HG02840 (cell line): ENCODE data around the gene APC2.

ENCODE experiments used
- ATAC-seq: cut with Tn5 transposase; IDR thresholded peaks from one replicate; pipeline ENCODE4 v1.9.1; 2021; ENCODE audit warnings: mild to moderate bottlenecking, moderate library complexity, moderate number of reproducible peaks; ENCODE audit not compliant: unreplicated experiment, low FRiP score

Gene APC2, protein sequence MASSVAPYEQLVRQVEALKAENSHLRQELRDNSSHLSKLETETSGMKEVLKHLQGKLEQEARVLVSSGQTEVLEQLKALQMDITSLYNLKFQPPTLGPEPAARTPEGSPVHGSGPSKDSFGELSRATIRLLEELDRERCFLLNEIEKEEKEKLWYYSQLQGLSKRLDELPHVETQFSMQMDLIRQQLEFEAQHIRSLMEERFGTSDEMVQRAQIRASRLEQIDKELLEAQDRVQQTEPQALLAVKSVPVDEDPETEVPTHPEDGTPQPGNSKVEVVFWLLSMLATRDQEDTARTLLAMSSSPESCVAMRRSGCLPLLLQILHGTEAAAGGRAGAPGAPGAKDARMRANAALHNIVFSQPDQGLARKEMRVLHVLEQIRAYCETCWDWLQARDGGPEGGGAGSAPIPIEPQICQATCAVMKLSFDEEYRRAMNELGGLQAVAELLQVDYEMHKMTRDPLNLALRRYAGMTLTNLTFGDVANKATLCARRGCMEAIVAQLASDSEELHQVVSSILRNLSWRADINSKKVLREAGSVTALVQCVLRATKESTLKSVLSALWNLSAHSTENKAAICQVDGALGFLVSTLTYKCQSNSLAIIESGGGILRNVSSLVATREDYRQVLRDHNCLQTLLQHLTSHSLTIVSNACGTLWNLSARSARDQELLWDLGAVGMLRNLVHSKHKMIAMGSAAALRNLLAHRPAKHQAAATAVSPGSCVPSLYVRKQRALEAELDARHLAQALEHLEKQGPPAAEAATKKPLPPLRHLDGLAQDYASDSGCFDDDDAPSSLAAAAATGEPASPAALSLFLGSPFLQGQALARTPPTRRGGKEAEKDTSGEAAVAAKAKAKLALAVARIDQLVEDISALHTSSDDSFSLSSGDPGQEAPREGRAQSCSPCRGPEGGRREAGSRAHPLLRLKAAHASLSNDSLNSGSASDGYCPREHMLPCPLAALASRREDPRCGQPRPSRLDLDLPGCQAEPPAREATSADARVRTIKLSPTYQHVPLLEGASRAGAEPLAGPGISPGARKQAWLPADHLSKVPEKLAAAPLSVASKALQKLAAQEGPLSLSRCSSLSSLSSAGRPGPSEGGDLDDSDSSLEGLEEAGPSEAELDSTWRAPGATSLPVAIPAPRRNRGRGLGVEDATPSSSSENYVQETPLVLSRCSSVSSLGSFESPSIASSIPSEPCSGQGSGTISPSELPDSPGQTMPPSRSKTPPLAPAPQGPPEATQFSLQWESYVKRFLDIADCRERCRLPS (N-terminal part only)

DNA sequence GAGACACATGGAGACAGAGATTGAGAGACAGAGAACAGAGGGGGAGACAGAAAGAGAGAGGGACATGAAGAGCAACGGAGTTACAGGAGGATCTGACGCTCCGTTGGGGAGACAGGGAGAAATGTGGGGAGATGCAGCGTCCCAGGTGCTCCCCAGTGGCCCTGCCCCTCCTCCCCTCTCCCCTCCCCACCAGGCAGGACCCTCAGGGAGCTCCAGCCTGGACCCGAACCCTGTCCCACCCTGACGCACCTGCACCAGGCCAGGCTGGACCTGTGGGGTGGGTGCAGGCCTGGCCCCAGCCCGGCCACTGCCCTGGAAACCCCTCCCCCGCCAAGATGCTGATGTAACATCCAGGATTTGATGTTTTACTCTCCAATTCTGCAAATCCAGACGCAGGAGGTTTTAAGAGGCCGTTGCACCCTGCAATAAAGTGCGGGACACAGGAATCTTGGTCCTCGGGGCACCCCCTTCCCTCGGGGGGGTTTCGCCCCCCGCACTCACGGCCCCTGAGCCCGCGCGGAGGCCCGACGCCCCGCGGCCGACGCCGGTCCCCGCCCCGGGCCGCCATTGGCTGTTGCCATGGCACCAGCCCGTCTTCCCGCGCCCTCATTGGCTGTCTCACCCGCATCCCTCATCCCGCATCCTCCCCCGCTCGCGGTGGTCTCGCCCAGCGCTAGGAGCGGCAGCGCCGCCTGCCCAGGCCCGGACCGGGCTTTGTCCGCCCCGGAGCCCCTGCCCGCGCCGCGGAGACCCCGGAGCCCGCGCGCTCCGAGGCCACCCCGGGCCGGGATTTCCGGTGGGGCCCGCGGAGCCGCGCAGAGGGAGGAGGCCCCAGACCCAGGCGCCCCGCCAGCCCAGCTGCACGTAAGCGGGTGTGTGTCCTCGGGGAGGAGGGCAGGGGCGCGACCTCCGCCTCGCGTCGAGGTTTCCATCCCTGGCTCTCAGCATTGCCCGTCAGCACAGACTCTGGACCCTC is at the start of gene APC2:
Gene APC2, plus strand, starts transcription at position 655 of the 976 bp plus-strand sequence. CDS start 2,881 bp downstream, outside the sequence.
- ATAC-seq = no peak

DNA sequence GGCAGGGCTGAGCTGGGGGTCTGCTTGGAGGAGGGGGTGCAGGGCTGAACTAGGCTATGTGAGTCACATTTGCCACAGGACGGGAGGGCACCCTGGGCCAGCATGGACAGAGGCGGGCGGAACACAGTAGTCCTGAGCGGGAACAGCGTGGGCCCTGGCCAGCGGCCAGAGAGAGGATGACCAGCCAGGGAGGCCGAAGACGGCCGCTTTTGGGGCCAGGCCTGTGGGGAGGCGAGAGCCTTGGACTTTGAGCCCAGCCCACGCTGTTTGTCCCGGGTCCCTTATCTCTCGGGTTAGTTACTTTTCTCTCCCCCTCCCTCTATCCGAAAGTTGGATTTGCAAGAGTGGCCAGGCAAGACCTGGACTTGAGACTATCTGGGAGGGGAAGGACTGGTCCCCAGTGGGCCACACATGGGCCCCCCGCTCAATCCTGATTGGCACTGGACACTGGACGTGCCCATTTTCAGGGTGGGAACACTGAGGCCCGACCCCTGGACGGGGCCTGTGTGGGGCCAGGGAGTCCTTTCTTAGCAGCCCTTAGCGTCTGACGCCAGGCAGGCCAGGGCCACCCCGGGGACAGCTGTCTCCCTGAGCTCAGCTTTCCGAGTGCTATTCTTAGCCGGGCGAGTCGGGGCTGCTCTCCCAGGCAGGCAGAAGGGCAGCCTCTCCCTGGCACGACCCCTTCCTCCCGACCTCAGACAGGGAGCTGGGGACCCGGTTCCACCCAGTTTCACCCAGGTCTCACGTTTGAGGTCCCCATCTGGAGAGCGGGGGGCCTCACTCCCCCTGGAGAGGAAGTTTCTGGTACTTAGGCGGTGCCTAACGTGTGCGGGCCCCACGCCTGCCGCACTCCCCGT is 49.4 kb upstream of the APC2 start:
- ATAC-seq = no peak

DNA sequence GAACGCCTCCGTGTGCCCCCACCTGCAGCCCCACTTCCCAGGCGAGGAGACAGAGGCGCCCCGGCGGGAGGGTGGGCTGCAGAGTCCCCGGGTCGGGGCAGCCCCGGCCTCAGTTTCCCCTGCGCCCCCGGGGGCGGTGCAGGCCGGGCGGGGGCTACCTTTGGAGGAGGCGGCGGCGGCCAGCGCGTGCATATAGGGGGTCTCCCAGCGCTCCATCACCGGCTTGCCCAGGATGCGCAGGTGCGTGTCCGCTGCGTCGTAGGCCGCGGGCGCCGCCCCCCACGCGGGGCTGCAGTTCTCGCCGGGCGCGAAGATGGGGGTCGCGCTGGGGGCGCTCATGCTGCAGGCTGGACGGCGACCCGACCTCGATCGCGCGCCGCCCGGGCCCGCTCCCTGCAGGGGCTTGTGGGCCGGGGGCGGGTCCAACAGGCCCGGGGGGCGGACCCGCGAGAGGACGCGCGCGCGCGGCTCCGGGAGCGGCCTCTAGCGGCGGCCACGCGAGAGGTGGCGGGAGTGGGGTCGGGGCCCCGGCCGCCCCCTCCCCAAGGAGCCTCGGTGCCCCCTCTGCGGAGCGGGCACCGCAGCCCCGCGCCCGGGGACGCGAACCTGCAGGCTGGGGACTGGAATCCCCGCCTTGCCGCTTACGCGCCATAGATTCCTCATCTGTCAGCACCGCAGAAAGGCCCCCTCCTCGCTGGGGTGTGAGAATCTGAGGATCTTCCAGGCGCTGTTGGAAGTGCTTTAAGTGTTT is 48.6 kb upstream of the APC2 start, which contains the start of gene GAMT:
Gene GAMT, minus strand, starts transcription at position 405 of the 751 bp plus-strand sequence. Its CDS starts 66 bp downstream, at position 339.
- ATAC-seq = no peak

DNA sequence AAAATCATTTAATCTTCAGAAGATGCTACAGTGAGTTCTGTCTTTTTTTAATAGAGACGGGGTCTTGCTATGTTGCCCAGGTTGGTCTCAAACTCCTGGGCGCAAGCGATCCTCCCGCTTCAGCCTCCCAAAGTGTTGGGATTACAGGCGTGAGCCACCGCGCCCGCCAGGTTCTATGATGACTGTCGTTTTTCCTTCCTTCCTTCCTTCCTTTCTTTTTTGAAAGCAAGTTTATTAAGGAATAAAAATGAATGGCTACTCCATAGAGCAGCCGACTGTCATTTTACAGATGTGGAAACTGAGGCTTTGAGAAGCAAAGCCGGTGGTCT is 48.1 kb upstream of the APC2 start:
- ATAC-seq = no peak

DNA sequence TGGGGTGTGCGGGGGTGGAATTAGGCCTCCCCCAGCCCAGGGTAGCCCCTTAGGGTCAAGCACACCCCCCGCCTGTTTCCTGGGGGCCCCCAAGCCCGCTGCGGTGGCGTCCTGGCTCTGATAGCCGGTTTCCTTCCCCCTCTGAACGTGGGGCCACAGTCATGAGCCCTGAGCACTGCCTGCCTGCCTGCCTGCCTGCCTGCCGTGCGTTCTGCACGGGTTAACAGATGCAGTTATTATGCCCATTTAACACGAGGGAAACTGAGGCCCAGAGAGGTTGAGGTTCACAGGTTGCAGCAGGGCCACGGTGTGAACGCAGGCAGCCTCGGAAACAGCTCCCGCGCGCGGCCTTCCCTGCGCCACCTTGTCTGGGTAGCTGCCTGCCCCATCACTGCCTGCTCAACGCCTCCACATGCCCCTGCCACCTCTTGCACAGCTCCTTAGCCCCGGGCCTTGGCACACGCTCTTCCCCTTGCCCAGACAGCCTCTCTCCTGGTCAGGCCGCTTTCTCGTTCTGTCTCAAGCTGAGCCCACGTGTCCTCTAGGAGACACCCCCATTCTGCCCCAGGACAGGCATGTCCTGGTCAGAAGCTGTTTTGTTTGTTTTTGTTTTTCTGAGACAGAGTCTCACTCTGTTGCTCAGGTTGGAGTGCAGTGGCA is 47.4 kb upstream of the APC2 start:
- ATAC-seq = no peak

DNA sequence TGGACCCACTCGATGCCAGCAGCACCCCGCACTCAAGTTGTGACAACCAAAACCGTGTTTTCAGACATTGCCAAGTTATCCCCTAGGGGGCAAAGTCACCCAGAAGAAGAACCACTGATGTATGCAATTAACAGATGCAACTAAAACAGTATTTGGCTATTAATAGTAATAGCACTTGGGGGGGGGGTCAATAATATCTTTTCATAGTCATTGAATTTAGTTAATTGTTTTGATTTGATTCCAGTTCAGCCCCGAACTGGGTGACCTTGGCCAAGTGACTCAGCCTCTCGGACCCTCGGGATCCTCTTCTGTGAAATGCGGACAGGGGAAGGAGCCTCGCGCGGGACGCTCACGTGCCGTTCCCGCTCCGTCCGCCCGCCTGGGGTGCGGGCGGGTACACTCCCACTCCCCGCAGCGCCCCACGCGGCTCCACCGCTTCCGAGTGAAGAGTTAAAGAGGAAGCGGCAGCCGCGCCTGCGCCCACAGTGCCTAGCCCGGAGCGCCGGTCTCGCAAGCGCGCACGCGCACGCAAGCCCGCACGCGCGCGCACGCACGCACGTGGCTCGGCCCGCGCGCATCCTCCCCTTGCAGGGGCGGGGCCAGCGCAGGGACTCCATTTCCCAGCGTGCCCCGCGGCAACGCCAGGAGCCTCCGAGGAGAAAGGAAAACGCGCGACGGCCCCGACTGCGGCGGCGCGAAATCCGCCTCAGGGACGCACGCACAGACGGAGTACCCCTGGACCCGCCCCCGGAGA is 43.0 kb upstream of the APC2 start:
- peak; percentile 73 for ATAC-seq

DNA sequence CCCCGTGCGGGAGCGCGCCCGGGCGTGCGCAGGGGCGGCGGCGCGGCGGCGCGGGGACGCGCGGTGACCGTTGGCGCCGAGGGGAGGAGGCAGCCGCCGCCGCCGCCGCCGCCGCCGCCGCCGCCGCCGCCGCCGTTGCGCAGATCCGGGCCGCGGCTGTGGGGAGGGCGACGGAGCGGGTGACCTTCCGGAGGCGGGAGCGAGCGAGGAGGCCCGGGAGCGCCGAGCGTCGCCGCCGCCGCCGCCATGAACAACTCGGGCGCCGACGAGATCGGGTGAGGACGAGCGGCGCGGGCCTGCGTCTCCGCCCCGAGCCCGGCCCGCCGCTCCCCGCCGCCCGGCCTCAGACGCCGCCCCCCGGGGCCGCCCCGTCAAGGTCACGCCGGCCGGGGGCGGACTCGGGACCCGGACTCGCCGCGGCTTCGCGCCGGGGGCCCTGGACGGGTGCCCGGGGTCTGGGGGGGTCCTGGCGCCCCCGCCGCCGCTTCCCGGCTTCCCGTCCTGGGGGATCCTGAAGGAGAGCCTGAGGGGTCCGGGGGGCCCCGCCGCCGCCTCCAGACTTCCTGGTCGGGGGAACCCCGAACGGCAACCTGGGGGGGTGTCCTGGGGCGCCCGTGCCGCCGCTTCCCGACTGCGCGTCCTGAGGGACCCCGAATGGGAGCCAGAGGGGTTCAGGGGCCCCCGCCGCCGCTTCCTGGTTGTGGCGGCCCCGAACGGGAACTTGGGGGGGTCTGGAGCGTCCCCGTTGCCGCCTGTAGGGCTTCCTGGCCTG is 42.2 kb upstream of the APC2 start, which contains the start of gene DAZAP1:
Gene DAZAP1, plus strand, starts transcription at position 59 of the 772 bp plus-strand sequence. Its CDS starts 188 bp downstream, at position 247.
- peak; percentile 34 for ATAC-seq

DNA sequence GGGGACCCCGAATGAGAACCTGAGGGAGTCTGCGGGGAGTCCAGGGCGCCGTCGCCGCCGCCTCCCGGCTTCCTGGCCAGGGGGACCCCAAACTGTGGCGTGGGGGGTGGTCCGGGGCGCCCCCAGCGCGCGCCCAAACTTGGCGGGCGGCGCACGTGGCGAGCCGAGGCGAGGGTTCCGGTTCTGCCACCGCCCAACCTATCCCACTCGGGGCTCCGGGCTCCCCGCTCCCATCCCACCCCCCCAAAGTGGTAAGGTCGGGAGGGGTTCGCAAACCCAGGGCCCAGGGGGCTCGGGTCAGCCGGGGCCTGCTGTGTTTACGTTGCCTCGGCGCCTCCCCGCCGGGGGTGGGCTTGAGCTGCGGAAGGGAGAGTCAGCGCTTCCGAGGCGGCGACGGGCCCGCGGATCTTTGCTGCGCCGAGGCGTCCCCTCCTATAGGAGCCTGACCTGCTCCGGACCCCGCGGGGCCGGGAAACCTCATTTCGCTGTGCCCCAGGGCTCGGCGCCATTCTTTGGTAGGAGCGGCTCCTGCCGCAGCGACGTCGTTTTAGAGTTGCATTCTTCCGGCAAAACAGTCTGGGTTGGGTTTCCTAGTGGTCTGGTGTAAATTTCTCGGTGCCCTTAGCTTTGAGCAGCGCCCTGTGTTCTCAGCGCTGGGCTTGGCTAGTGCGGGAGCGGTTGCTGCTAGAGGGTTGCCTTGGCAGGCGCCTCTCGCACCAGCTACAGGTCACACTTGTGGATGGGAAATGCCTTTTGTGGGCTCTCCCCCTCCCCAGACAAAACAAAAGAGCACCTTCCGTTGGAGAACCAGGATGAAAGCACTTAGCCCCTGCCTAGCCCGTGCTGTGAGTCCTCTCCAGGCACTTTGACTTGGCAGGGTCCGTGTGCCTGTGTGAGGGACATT is 41.4 kb upstream of the APC2 start:
- ATAC-seq = no peak

DNA sequence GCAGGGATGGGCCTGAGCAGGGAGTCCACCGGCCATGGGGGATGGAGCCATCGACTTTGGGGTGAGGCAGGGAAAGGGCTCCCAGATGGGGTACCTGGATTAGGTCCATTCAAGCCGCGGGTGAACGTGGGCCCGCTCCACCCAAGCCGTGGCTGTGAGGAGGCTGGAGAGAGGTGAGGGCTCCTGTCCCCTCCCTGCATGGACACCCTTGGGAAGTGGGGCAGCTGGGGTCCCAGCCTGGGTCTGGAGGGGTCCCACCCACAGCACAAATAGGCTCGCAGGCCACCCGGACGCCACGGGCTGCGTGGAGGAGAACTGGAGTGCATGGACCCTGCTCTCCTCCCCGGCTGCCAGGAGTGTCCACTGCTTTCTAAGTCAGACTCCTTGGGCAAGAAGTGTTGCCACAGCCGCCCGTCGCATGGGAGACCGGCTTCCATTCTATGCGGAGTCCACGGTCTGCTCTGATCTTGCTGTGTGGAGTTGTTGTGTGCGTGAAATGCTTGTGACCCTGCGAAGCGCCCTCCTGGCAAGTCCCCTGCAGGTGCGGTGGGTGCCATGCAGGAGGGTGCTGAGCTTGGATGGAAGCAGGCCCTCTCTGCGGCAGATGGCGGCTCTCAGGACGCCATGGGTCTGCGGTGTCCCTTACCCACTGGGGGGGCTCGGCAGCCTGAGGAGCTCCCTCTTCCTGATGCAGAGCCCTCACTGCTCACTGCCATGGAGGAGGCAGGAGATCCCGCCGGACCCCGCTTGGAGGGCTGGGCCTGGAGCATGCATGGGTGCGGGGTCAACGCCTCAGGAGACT is 40.5 kb upstream of the APC2 start:
- ATAC-seq = no peak

DNA sequence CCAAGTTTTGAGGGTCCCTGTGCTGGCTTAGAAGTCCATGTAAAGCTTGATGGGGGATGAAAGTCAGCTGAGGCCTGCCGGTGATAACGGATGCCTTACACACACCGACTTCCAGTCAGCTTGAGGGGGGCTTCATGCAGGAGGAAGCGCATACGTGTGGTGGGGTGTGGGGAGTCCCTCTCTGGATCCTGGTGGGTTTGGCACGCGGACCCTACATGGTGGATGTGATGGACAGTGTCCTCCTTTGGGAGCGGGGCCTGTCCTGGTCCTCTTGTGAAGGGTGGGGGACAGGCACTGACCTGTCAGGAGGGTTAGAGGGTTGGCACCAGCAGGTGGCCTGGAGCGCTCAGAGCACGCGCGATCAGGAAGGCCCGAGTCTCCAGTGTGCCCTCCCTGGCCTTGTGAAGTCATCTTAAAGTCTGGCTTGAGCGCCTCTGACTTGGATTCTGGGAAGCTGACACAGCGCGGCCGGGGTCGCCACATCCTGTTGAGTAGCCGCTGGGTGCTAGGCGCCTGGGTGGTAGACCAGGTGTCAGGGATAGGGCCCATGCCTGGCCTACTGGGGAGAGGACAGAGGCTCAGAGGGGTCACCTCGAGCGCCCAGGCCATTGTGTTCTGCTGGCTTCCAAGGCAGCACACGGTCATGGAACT is 39.7 kb upstream of the APC2 start:
- no peak for ATAC-seq

DNA sequence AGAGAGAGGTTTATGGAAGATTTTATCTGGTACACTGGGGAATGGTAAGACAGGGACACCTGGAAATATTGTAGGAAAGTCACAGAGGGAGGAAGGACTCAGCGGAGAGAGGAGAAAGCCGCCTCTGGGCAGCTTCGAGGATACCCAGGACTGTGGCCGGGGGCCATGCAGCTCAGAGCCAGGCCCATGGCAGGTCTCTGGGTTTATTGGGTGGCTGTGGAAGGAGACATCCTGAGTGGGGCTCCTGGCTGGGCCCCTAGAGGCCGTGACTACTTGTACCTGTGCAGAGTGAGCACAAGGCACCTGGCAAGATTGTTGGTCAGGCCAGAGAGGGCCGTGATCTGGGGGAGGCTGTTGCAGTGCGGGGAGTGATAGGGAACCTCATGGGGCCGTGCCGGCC is 39.1 kb upstream of the APC2 start:
- no peak for ATAC-seq

DNA sequence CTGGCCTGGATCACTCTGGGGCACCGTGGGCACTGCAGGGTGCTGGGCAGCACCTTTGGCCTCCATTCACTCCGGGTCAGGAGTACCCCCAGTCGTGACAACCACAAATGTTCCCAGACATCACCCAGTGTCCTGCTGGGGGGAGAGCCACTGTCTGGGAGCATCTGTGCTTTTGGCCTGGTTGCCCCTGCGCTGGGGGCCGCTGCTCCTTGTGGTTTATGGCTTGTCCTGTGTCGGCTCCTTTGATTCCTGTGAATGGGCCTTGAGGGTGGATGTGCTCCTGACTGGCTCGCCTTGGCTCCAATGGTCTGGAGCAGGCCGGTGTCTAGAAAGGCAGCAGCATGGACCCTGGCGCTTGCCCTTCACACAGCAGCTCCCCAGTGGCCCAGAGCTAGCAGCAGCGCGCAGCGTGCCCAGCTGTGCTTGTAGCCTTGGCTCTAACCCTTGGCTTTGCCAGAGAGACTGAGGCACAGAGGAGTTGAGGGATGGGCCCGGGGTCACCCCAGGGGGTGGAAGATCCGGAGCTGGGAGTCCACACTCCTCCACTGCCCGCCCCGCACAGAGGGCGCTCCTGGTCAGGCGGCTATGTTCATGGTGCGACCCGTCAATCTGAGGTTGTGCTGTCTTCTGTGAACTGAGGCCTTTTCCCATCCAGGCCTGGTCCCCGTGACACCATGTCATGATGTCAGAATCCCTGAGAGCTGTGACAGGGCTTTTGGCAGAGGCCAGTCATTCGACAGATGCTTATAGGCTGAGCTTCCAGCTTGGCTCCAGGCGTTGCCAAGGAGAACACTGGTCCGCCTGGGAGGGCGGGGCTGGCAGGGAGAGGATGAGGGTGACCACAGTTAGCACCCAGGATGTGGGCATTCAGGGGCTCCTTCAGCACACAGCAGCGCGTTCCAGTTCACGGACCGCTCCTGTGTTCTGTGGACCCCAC is 38.4 kb upstream of the APC2 start:
- ATAC-seq = no peak
